Right lobe of liver (tissue), 6 donors: ENCODE data around the gene PNLIPRP2. TPM values are rescaled to one million over a fixed set of nuclear protein-coding genes. Genes with fewer than 3 reads are reported as not detected.

Source experiments
- ATAC-seq, 4 donors: fragments of 200-7000 bp; cut with Tn5 transposase; one replicate each; pipeline ENCODE4 v1.9.1; 2020; ENCODE audit warnings: mild to moderate bottlenecking in 4 of 4, moderate library complexity in 4 of 4
- DNase-seq, 3 donors: peaks; one replicate each; pipeline ENCODE4 v3.0.0-alpha.2; 2020
- H3K27ac ChIP-seq, 3 donors: fragments of 200-600 bp; one replicate each; pipeline ENCODE4 v1.8.0; 2022
- H3K27me3 ChIP-seq, 2 donors: fragments of 200-600 bp; one replicate each; pipeline ENCODE4 v1.8.0; 2022
- H3K36me3 ChIP-seq, 4 donors: fragments of 200-600 bp; sonication (generic) in 1 of 4; one replicate each; pipeline versions ENCODE4 v1.5.1 to v1.8.0; 2017 to 2022; ENCODE audit warnings: control low read depth in 1 of 4
- H3K4me1 ChIP-seq, 4 donors: fragments of 200-600 bp; sonication (generic) in 1 of 4; one replicate each; pipeline versions ENCODE4 v1.5.1 to v1.8.0; 2017 to 2022; ENCODE audit warnings: control low read depth in 1 of 4
- H3K4me3 ChIP-seq, 3 donors: fragments of 200-600 bp; one replicate each; pipeline ENCODE4 v1.8.0; 2022
- H3K9me3 ChIP-seq, 4 donors: fragments of 200-600 bp; sonication (generic) in 1 of 4; one replicate each; pipeline versions ENCODE4 v1.5.1 to v1.8.0; 2017 to 2022; ENCODE audit warnings: control low read depth in 1 of 4
- CTCF ChIP-seq, 4 donors: fragments of 200-600 bp in 3 of 4; fragments of 450-650 bp in 1 of 4; IDR thresholded peaks; one replicate each; pipeline versions ENCODE4 v1.5.1 to v1.8.0; 2016 to 2022; ENCODE audit warnings: antibody characterized with exemption in 4 of 4, mild to moderate bottlenecking in 2 of 4
- POLR2A ChIP-seq: fragments of 450-650 bp; IDR thresholded peaks from one replicate; pipeline ENCODE4 v1.6.1; 2017; ENCODE audit warnings: antibody characterized with exemption, mild to moderate bottlenecking
- WGBS: methylation state at CpG from one replicate; pipeline ENCODE4 v1.1.6; 2018; ENCODE audit warnings: low coverage, low lambda C conversion rate; ENCODE audit not compliant: insufficient coverage; ENCODE audit errors: missing lambda C conversion rate; 5-methylcytosine and 5-hydroxymethylcytosine counted together
- intact Hi-C, 2 donors: fragments of 100-400 bp; cut with DNase I; formaldehyde crosslinking; loops; one replicate each; pipeline versions ENCODE4 v1.11.2 to v1.14.1; 2022
- total RNA-seq, 6 experiments: library from RNA; depleted of rRNA in 2 of 6; stranded (reverse); fragments of >200 nt in 2 of 6; fragmentation: NEBNext Ultra II Directional in 3 of 6; extraction: Animal tissue kit (Norgen Biotek cat#: 25700) in 3 of 6; gene quantifications; one replicate each; pipeline versions ENCODE4 v1.1.0 to v1.2.4, GENCODE V29; 2016 to 2023
- donor health status: DM: no; HTN: yes; CAD: no.
- donor health status: DM: no; HTN: no; CAD: no.
- donor health status: DM: no; HTN: no; CAD: no.
- donor health status: DM: no; HTN: yes; CAD: no.
- donor health status: DM: no; HTN: yes; CAD: no.

Gene PNLIPRP2
- total RNA-seq, 6 experiments from 2014 or later = not detected

- no peak overlapping the region for H3K27ac ChIP-seq
- H3K36me3 ChIP-seq = no peaks in the 10 kb centered on the region
- H3K4me1 ChIP-seq = no peaks in the 10 kb centered on the region
- no peak overlapping the region for H3K4me3 ChIP-seq
- H3K9me3 ChIP-seq = no peaks in the 10 kb centered on the region
- TF ChIP-seq POLR2A = no peak
- no peak for TF ChIP-seq CTCF (IDR thresholded peaks at IDR 0.05)
- H3K27me3 ChIP-seq = no peaks in the 10 kb centered on the region
- ATAC-seq = no peak
- intact Hi-C loops = no loop called here
- no peak for DNase-seq
- WGBS = 33% methylated on average over 1 of the region's 1 CpG
These were observed 33.1 kb downstream of the PNLIPRP2 start for GRCh38 chr10:116653885-116654284.

- H3K4me3 ChIP-seq = no peak overlapping the region
- ATAC-seq (no peak), DNase-seq (no peak)
- H3K9me3 ChIP-seq = no peaks in the 10 kb centered on the region
- TF ChIP-seq POLR2A (no peak), CTCF (IDR thresholded peaks at IDR 0.05) (no peak)
- H3K36me3 ChIP-seq = no peaks in the 10 kb centered on the region
- no peaks in the 10 kb centered on the region for H3K27me3 ChIP-seq
- H3K27ac ChIP-seq = no peak overlapping the region
- intact Hi-C loops = no loop called here
- H3K4me1 ChIP-seq = no peaks in the 10 kb centered on the region
- WGBS = 60% methylated on average over 1 of the region's 4 CpGs
These were observed 34.1 kb downstream of the PNLIPRP2 start for GRCh38 chr10:116654816-116655215.

GRCh38 chr10:116655568-116655967, 34.8 kb downstream of the PNLIPRP2 start:
- WGBS = 74% methylated on average over 2 of the region's 2 CpGs
- Histone ChIP-seq H3K9me3 (no peaks in the 10 kb centered on the region), H3K27me3 (no peaks in the 10 kb centered on the region), H3K4me3 (no peak overlapping the region), H3K36me3 (no peaks in the 10 kb centered on the region), H3K4me1 (no peaks in the 10 kb centered on the region), H3K27ac (no peak overlapping the region)
- TF ChIP-seq CTCF (IDR thresholded peaks at IDR 0.05) (no peak), POLR2A (no peak)
- ATAC-seq (no peak), DNase-seq (no peak)
- intact Hi-C loops = no loop called here

GRCh38 chr10:116656044-116656443, 35.3 kb downstream of the PNLIPRP2 start:
- TF ChIP-seq CTCF (IDR thresholded peaks at IDR 0.05) (no peak), POLR2A (no peak)
- Histone ChIP-seq H3K27me3 (no peaks in the 10 kb centered on the region), H3K27ac (no peak overlapping the region), H3K36me3 (no peaks in the 10 kb centered on the region), H3K9me3 (no peaks in the 10 kb centered on the region), H3K4me1 (no peaks in the 10 kb centered on the region), H3K4me3 (no peak overlapping the region)
- intact Hi-C loops = no loop called here
- WGBS = 66% methylated on average over 4 of the region's 4 CpGs
- ATAC-seq (no peak), DNase-seq (no peak)
